Neuron (in vitro differentiated cells): ENCODE measurements around the gene TMEM191C.
"Not testable (repeated sequence)": the region's sequence is repeated elsewhere in the genome, so short reads cannot be mapped to it uniquely, and the experiment has no call there.

Source experiments
- H2AFZ ChIP-seq: one replicate; pipeline ENCODE4 v1.6.1; 2013; ENCODE audit warnings: low read depth, mild to moderate bottlenecking, inconsistent platforms, low read length, moderate library complexity
- H3K27me3 ChIP-seq: one replicate; pipeline ENCODE4 v1.6.1; 2013; ENCODE audit warnings: low read length; ENCODE audit not compliant: insufficient read depth
- H3K36me3 ChIP-seq: one replicate; pipeline ENCODE4 v1.6.1; 2013; ENCODE audit warnings: low read length; ENCODE audit not compliant: insufficient read depth
- H3K4me1 ChIP-seq: one replicate; pipeline ENCODE4 v1.6.1; 2013; ENCODE audit warnings: low read length; ENCODE audit not compliant: insufficient read depth
- H3K4me3 ChIP-seq: 2 replicates; pipeline ENCODE4 v1.5.1; 2013; ENCODE audit warnings: mild to moderate bottlenecking, low read length, moderate library complexity
- H3K9me3 ChIP-seq: one replicate; pipeline ENCODE4 v1.6.1; 2013; ENCODE audit warnings: low read length

TMEM191C gene

GRCh38 chr22:21473664-21474063 is 6.5 kb downstream of the TMEM191C start:
- H3K9me3 ChIP-seq, H3K4me3 ChIP-seq, H3K36me3 ChIP-seq, H3K27me3 ChIP-seq, H3K4me1 ChIP-seq, H2AFZ ChIP-seq: not testable (repeated sequence)

GRCh38 chr22:21484039-21484438 is 16.9 kb downstream of the TMEM191C start:
- not testable (repeated sequence) for H3K9me3 ChIP-seq

DNA sequence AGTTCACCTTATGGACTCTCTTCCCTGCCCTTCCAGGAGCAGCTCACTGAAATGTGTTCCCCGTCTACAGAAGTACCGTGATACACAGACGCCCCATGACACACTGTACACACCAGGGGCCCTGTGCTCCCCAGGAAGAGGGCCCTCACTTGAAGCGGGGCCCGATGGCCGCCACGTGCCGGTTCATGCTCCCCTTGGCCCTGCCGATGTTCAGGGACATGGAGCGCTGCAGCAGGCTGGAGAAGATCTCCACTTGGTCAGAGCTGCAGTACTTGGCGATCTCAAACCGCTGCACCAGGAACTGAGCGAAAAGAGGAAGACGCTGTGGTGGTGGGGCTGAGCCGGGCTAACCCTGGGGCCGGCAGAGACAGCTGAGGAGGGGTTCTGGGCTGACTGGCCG is 20.5 kb downstream of the TMEM191C start:
- H3K36me3 ChIP-seq, H3K27me3 ChIP-seq, H3K4me3 ChIP-seq, H3K9me3 ChIP-seq, H2AFZ ChIP-seq, H3K4me1 ChIP-seq: not testable (repeated sequence)

More at GRCh38 chr22:21484039-21484438, 16.9 kb downstream of the TMEM191C start:
- H3K36me3 ChIP-seq, H3K4me3 ChIP-seq, H3K27me3 ChIP-seq, H2AFZ ChIP-seq, H3K4me1 ChIP-seq: not testable (repeated sequence)

DNA sequence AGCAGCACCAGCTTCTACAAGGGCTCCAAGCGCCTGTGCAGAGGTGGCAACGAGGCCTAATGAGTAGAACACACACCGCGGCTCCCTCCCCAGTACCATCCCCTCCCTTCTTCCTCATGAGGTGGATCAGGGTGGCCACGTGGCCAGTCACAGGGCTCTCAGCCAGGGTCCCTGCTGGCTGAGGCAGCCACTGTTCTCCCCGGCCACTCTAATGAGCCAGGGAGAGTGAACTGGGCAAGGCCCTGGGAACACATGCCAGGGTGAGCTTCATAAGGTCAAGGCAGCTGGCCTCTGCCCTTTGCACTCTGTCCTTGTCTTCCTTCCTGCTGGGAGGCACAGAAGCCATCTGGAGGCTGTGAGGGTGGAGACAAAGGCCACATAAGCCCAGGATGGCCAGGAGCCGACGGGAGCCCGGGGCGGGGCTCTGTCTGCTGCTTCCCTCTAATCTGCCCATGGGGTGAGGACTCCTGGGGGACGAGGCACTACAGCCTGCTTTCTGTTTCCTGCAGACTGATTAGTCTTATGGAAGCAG is 22.0 kb downstream of the TMEM191C start:
- H3K36me3 ChIP-seq, H3K4me1 ChIP-seq, H3K27me3 ChIP-seq, H2AFZ ChIP-seq, H3K4me3 ChIP-seq, H3K9me3 ChIP-seq: not testable (repeated sequence)

- not testable (repeated sequence) for H3K4me3 ChIP-seq, H3K27me3 ChIP-seq, H3K9me3 ChIP-seq, H3K36me3 ChIP-seq, H2AFZ ChIP-seq, H3K4me1 ChIP-seq
These were observed 23.4 kb downstream of the TMEM191C start for GRCh38 chr22:21490556-21490955.

- H3K36me3 ChIP-seq, H3K27me3 ChIP-seq, H3K4me1 ChIP-seq, H2AFZ ChIP-seq, H3K4me3 ChIP-seq, H3K9me3 ChIP-seq: not testable (repeated sequence)
These were observed 25.1 kb downstream of the TMEM191C start for GRCh38 chr22:21492271-21492670.

DNA sequence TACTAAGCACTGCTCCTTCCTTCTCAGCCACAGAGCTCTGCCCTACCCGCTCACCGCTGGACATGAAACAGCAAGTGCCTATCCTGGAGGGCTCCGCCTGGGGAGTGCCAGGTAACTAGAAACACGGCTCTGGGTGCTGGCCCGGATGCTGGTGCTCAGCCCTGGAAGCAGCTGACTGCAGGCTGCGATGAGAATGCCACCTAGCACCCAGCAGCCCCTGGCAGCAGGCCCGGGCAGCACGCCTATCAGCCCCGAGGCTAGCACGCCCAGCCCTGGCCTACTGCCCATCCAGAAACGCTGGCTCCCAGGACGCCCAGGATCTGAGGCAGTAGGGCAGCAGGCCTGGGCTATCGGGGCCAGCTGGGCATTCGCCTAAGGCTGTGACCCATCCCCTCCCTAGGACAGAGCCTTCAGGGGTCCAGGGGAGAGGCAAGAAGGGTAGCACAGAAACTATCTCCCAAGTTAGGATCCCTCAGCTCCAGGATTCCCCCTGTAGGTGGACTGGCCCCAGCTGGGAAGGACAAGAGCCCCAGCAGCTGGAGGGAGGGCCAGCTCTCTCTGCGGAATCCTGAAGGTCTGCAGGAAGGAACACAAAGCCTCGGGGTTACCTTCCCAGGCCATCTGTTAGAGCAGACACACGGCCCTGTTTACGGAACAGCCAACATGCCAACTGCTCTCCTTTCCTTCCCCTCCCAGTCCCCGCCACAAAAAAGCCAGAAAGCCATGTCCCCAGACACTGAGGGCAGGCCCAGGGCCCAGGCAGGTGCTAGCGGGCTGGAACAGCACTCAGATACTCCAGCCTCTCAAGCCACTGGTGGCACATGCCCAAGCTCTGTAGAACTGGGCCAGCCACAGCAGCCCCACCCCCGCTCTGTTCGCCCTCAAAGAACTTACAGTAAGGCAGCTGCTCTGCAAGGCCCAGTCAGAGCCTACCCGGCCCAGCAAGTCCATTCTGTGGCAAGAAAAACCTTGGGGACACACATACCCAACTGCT is 26.9 kb downstream of the TMEM191C start:
- H3K4me3 ChIP-seq, H3K27me3 ChIP-seq, H3K9me3 ChIP-seq, H2AFZ ChIP-seq, H3K4me1 ChIP-seq, H3K36me3 ChIP-seq: not testable (repeated sequence)

GRCh38 chr22:21497984-21498383 is 30.8 kb downstream of the TMEM191C start:
- H3K4me3 ChIP-seq, H3K9me3 ChIP-seq, H2AFZ ChIP-seq, H3K36me3 ChIP-seq, H3K4me1 ChIP-seq, H3K27me3 ChIP-seq: not testable (repeated sequence)

GRCh38 chr22:21498489-21498888 is 31.3 kb downstream of the TMEM191C start:
- not testable (repeated sequence) for H3K36me3 ChIP-seq

GRCh38 chr22:21499623-21500506 is 32.7 kb downstream of the TMEM191C start:
- not testable (repeated sequence) for H2AFZ ChIP-seq, H3K9me3 ChIP-seq, H3K36me3 ChIP-seq, H3K27me3 ChIP-seq, H3K4me3 ChIP-seq, H3K4me1 ChIP-seq

More at GRCh38 chr22:21498489-21498888, 31.3 kb downstream of the TMEM191C start:
- not testable (repeated sequence) for H2AFZ ChIP-seq, H3K27me3 ChIP-seq, H3K4me1 ChIP-seq, H3K4me3 ChIP-seq, H3K9me3 ChIP-seq

DNA sequence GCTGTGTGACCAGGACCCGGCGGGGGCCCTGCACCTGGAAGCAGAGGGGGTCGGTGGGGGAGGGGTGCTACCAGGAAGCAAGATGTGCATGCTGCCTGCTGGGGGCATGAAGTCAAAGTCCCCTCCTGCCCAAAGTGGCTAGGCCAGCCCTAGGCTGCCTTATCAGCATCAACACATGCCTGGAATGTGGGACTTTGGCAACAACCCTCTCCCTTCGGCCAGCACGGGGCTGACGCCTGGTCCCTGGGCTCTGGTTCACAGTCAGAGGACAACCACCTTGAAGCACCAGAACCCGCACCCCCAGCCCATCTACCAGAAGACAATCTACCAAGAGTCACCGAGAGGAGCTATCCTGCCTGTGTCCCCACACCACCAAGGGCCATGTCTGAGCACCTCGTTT is 43.2 kb downstream of the TMEM191C start:
- H2AFZ ChIP-seq, H3K36me3 ChIP-seq, H3K4me3 ChIP-seq, H3K4me1 ChIP-seq, H3K27me3 ChIP-seq, H3K9me3 ChIP-seq: not testable (repeated sequence)

DNA sequence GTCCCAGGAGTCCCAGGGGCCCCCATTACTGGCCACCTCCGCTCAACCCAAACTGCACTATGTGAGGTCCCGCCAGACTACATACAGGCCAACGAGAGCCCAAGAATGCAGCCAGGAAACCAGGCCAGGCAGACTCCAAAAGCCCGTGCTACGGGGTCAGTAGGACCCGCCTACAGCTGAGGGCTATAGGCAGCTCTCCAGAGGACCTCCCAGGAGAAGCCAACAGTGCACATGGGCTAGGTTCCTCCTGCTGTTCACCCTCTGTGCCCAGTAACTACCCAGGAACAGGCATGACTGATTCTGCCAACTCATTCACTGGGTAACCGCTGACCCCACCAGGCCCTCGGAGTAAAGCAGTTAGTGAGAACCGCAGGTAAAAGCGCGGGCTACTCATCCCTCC is 44.8 kb downstream of the TMEM191C start:
- not testable (repeated sequence) for H2AFZ ChIP-seq

DNA sequence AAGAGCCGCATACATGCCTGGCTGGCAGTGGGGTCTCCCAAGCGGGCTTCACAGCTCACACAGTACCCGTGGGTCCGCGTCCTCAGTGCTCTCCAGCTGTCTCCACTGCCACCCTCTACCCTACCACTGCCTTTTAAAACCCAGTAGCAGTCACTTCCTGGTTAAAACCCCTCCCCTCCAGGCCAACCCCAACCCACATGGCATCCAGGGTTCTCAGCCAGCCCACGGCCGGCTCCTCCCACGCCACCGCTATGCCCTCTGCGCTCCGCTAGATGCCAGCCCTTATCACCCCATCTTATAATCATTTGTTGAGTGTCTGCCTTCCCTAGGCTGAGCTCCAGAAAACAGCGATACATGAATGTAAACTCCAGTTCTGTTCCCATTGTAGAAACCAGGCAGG is 46.9 kb downstream of the TMEM191C start:
- not testable (repeated sequence) for H2AFZ ChIP-seq, H3K9me3 ChIP-seq, H3K4me1 ChIP-seq, H3K36me3 ChIP-seq, H3K27me3 ChIP-seq, H3K4me3 ChIP-seq

More for the DNA sequence above, 44.8 kb downstream of the TMEM191C start:
- not testable (repeated sequence) for H3K36me3 ChIP-seq, H3K4me1 ChIP-seq, H3K9me3 ChIP-seq, H3K4me3 ChIP-seq, H3K27me3 ChIP-seq
